NCI-H446 (cell line): ENCODE measurements around the gene PHF8.

ENCODE experiments used
- DNase-seq, 2 experiments: peaks; one replicate each; lab custom pipeline; 2025; lab: John Stamatoyannopoulos, UW

Gene PHF8

DNA sequence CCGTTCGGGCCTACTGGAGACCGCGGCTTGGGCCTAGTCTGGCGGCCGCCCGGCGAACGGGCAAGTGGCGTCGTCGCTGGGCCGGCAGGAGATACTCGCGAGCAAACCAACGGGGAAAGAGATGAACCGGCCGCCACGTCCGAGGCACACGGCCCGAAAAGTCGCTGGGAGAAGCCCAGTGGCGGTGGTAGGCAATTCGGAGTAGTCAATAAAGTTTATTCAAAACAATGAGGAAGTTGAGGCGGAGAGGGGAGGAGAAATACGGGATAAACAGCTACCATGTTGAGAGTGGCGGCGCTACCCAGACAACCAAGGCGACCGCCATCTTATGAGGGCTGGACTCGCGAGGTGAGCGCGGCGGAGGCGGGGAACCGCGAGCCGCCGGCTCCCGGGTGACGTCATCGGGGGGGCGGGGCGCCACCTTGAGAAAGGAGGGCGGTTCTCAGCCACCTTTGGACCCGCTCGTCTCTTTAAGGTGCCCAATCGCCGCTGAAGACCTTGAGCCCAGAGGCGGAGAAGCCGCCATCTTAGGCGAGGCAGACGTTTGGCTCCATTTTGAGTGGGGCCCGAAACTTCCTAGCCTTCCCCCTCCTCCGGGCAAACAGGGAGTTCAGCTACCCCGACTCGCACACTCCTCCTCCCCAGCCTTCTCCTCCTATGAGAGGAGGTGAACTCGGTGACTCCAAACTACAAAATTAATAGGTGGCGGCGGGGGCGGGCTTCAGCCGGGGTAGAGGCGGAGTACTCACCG, at the start of gene PHF8:
Gene PHF8 (minus strand): TSS at position 348 of the 751 bp plus-strand sequence. CDS start 1,745 bp downstream, outside the sequence.
- DNase-seq: peak; percentile 86 to 95

DNA sequence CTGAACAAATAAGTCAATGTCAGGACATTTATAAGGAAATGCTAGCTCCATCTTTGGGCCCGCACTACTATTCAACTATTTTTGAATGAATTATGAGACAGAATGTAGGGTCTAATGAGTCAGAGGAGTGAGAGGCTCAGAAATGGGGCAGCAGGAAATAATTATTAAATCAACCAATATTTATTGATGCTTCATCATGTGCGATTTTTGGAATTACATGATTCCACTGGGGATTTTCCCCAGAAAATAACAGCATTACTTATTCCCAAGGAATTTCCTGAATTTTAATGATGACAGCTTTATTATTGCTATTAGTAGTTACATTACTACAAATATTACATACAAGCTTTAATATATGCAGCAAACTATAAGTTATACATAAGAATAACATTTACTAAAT, 49.3 kb upstream of the PHF8 start:
- no peak for DNase-seq

DNA sequence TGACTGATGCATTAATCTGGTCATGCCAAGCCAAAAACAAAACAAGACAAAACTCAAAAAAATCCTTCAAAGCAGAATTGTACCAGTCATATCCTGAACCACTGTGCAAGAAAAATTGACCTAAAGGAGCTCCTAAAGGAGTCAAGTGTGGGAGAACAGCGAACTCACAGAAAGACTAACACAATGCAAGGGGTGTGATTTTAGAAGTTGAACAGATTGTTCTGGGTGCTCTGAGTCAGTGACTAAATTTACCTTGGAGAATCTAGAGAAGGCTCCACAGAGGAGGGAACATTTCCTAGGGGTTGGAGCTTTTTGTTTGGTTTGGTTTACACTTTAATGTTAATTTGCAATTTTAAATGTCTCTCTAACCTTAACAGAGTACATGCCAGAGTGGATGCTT, 48.9 kb upstream of the PHF8 start:
- DNase-seq: no peak

DNA sequence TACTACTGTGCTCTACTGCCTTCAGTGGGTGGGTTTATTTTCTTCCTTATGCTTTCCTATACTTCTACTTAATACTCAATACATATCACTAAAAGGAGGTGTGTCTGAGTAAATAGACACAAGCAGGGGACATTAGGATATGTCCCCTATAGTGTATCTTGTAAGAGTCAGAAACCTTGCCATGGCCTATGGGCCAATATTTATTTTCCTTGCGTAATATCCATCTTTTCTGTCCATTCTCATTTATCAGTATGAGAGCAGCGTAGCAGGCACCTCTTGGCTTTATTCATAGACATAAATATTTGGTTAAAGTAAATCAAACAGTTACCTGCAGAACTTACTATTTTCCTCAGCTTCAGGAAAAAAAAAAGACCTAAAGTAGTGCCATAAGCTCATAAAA, 46.6 kb upstream of the PHF8 start:
- no peak for DNase-seq

DNA sequence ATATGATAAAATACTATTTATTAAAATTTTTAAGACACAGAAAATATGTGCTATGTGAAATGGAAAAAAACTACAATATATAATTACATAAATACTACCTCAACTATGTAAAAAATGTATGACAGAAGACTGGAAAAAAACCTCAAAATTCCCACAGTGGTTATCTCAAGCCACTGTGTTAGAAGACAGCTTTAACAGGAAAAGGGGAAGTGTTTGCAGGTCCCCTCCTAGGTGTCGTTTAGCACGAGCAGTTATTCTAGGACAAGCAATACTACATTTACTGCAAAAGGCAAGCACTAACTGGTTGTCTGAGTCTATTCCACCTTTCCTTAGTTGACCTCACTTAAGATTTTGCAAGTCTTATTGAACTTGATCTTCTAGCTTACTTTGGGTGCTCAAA, 44.9 kb upstream of the PHF8 start:
- DNase-seq: no peak

DNA sequence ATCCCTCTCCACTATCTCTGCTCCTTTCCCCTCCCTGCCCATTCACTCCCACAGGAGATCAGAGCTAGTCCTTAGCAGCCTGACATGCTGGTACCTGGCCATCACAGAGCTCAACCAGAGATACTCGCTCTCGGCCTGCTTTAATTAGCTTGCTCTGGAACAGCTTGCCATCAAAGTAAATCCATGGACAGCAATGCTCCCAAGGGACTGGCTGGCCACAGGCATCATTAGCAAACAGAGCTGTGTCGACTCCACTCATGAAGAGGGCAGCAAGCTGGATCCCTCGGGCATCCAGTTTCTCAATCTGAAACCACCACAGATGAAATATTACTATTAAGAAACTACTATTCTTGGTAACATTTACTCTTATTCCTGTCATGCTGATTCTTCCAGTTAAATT, 43.4 kb upstream of the PHF8 start:
- DNase-seq: no peak

DNA sequence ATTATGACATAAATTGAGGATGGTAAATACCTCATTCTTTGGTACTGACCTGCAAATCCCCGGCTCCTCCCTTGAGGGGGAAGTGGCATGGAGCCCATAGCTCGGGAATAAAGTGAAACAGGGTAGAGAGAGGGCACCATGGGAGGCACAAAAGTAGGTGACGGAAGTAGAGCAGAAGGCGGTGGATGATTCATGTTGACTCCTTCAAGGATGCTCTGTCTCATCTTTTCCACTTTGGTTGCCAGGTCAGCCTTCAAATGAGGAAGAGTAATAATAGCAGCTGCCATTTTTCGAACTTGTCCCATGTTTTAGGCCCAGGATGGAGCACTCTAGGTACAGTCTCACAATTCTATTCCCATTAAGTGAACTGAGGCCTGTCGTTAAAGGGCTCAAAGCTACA, 41.4 kb upstream of the PHF8 start:
- no peak for DNase-seq

DNA sequence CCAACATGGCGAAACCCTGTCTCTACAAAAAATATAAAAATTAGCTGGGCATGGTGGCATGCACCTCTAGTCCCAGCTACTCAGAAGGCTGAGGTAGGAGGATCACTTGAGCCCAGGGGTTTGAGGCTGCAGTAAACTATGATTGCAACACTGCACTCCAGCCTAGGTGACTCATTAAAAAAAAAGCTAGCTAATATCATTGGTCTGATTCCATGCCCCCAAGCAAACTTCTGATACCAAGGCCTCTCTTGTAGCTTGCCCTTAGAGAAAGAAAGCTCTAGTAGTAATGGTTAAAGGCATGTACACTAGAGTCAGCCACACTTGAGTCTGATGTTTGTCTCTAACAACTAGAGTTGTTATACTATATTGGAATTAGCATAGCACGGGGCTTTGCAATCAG, 32.6 kb upstream of the PHF8 start:
- no peak for DNase-seq

DNA sequence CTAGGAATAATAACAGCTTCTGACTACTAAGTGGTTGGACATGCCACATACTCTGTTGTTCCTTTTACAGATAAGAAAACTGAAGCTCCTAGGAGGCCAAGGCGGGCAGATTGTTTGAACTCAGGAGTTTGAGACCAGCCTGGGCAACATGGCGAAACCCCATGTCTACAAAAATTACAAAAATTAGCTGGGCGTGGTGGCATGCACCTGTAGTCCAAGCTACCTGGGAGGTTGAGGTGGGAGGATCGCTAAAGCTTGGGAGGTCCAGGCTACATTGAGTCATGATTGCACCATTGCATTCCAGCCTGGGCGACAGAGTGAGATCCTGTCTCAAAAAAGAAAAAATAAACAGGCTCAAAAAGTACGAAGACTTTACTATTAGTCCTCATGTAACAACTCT, 30.6 kb upstream of the PHF8 start:
- no peak for DNase-seq

DNA sequence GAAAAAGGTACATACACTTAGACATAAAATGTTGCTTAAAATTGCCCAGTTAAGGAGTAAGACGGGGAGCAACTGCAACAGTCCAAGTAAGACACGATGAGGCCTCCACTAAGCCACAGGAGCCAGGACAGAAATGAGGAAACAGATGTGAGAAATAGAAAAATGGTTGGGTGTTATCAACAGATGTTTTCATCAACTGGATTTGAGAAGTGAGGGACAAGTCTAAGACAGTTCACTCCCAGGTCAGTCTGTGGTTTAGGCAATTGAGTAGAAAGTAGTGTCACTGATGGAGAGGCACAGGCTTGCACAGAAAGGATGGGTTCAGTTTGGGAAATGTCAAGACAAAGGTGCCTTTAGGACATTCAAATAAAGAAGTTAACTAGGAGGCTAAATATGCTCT, 23.5 kb upstream of the PHF8 start:
- DNase-seq: no peak

DNA sequence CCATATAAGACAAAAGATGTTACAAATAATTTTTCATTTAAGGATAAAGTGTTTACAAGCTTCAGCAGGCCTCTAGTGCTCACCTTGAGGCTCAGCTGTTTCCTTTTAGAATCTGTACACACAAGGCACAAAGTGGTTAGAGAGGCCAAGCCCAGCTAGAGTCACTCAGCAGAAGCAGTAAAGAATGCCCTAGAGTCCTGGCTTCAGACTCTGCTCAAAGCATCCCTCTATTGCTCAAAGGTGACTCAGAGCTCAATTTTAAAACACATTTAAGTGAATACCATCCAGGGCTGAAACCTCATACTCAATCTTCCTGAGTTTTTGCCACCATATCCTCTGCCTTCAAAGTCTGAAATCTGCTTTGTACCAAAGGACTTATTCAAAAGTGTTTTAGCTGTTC, 22.6 kb upstream of the PHF8 start:
- DNase-seq: no peak

DNA sequence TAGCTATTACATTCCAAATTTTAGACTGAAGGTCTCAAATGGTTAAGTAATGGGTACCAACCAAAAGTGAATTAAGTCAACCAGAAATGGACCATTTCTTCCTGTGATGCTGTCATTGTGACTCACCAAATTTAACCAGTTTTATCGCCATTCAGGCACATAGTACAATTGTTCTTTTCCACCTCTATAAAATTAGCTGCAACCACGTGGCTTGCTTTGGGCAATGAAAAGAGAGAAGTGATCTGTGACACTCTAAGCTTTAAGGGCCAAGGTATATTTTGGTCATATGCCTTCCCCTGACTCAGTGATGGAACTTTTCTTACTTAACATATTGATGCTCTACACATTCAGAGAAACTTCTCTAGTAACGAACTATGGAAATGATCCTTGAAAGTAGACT, 20.3 kb upstream of the PHF8 start:
- no peak for DNase-seq

DNA sequence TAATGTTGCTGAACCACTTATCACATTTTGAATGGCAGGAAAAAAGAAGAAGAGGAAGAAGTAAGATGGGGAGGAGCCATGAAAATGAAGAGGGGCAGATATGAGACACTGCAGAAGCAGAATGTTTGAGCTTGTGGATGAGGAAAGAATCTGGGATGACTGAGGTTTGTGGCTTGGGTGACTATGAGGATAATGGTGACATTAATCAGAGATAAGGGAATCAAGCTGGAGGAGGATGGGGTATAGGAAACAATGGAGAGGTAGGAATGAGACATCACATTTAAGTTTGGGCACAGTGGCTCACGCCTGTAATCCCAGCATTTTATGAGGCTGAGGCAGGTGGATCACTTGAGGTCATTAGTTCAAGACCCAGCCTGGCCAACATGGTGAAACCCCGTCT, 19.1 kb upstream of the PHF8 start:
- no peak for DNase-seq

DNA sequence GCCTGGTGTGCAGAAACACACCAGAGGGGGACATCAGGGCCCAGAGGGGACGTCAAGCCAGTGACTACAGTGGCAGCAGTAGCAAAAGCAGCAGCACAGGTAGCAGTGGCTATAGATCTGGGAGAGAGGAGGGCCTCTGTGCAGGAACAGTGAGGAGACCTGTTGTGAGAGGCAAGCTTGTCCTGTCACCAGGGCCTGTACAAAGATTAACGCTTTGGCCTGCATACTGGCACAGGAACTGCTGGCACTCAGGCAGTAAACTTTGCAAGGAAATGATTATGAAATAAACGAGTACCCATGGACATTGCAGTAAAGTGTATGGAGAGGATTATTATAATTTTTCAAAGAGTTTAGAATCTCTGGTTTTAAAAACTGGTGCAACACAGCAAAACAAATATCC, 5.5 kb upstream of the PHF8 start:
- no peak for DNase-seq

DNA sequence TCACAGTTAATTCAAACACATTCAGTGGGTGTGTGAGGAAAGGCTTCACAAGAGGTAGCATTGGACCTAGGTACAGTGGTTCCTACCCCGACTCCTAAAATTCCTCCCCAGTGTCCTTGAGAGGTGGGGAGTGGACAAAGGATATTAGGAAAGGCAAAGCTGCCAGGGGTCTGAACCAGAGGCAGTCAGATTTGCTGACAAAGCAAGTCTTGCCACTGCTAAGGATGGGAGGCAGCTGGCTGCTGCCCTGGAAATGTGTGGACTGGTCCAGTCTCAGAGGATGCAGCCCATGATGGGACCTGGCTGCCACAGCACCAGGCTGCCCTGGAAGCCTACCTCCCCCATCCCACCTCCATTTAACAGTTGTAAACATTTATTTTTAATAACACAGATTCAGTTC, 4.1 kb upstream of the PHF8 start:
- DNase-seq: no peak

DNA sequence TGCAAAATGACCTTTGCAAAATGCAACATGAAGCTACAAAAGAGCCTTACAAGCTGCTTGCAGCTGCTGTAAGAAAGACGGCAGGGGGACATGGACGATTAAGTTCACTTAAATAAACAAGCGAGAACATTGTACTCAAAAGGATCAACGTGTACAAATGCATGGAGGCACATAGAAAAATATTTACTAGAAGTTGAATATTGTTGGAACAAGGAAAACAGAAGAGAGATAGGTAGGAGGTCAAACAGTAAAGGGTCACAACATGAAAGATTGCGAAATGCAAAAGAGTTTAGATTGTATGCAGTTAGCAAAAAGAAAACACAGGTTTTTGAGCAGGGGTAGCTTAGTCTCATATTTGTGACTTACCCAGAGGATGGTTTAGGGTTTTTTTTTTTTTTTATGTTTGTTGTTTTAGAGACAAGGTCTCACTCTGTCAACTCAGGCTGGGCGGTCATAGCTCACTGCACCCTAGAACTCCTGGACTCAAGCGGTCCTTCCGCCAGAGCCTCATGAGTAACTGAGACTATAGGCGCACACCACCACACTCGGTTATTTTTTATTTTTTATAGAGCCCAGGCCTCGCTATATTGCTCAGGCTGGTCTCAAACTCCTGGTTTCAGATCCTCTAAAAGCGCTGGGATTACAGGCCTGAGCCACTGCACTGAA, 1.4 kb upstream of the PHF8 start:
- DNase-seq: no peak

DNA sequence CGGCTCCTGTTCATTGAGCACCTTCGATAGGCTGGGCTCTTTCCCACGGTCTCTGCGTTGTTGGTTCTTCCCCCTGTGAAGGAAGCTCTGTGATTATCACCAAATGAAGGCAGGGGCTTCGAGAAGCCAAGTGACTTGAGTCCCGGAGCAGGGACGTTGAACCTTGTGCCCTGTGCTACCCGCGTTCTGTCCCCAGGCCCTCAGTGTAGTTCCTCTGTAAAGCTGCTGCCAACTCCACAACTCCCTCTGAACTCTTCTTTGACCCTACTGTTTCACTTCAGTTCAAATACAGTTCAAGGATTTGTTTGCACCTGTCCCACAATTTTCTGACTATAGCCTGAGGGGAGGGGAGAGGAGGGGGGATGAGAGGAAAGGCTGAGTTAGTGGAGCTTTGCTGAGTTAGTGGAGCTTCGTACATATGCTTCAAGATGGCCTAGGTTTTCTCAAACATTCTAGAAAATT, 635 bp upstream of the PHF8 start:
- no peak for DNase-seq

DNA sequence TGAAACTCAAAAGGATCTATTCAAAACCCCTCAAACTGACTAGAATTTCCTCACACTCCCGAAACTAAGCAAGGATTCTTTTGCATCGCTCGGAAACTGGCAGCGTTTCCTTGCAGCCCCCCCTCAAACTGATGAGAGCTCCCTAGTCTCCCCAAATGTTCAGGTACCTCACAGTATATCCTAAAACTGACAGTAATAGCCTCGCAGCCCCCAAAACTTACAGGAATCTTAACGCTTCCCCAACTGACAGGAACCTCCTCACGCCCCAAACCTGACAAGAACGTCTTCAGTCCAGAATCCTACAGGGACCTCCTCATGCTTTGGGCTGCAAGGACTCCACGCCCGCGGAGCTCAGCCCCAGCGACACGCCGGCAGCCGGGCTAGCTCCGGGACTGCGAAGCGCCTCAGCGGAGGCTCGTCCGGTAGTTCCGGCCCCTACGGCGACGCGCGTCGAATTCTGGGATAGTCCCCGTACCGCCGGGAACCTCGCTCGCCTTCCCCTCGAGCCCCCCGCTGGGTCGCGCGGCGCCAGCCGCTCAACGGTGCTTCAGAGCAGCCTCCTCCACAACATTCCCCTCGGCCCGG, 640 bp downstream of the PHF8 start:
- DNase-seq: peak; percentile 9 to 51

DNA sequence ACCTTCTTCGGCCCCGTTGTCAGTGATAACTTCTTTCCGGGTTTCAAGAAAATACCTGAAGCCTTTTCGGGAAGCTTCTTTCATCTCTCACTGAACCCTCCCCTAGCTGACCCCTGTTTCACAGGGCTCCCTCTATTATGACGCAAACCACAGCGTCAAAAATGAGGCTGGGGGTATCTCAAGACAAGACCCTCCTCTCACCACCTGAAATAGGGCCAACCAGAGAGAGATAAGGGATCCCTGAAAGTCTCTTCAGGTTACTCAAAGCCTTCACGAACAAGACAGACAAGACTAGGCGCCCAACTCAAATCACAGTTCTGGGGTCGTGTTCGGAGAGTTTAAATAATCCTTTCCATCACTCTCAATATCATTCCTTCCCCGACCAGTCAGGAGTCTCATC, 1.2 kb downstream of the PHF8 start:
- no peak for DNase-seq

DNA sequence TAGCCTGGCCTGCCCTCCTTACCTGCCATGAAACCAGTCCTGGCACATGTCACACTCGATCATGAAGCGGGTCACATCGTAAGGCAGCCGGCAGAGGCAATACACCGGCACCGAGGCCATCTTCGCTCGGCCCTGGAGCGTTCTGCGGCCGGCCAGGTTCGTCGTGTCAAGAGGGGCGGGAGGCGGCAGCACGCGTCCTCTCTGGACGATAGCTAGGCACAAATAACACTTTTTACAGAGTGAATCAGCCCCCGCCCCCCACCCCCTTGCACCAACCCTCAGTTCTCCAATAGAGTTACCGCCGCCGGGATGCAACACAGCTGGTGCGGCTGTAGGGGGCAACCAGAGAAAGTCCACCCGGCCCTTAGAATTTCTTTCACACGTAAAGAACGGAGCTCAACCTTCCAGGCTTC, 1.7 kb downstream of the PHF8 start:
- peak in 1 of 2 experiments; percentile 11 for DNase-seq

DNA sequence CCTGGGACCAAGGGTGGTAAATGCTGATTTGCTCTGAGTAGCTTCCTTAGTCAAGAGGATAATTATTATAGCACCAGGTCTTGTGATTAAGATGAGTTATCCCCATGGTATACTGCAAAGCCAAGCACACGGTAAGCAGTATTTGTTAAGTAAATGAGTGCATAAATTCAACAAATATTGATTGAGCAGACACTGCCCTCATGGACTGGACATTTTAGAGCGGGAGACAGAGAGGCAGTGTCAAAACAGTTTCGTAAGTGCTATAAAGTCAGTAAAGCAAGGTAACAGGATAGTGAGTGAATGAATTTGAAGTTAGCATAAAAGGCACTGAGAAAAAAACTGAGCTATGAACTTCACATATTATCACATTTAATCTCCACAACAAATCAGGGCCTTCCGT, 13.9 kb downstream of the PHF8 start:
- DNase-seq: no peak

DNA sequence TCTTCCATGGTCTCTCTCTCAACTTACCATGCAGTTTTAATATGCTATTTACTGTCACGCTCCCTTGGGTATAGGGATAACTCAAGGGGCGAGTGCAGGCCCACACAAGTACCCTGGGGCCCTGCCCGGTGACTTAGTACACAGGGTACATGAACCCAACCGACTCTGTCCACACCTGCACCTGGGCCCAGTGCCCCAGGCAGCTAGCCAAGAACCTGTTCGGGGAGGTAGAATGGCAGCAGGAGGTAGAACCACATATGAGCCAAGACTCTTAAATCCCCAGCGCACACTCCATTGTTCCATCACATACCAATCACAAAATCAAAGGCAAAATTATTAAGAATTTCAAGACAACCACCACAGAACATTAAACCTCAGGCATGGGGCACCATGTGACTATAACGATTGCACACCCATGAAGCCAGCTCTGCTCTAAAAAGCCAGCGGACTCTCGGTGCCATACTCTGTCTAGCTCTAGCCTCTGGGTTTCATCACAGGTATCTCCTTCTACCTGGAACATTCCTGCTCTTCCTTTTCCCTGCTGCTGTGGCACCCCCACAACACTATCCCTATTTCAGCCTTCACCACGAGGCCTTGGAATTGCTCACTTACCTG, 14.6 kb downstream of the PHF8 start:
- DNase-seq: no peak

DNA sequence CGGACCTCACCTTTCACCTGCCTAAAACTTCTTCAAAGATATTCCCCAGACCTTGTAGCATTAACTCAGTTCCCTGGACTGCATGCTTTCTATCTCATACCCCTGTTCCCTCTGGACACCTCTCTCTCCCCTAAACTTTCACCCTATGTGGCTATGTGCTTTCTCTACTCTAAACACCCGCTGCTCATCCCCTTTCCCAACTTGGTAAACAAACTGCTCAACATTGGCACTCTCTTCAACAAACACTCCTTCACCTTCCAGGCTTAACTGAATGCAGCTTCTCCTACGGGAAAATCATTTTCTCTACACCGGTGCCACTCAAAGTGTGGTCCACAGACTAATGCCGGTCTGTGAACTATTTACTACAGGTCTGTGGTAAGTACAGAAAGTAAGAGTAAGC, 19.9 kb downstream of the PHF8 start:
- DNase-seq: no peak
